Activated T-helper 2 cell treated with anti-CD3 and anti-CD28 coated beads, Interferon-gamma antibody, Interleukin-2, Interleukin-4, amounts not matched to agents 10 μg/mL and 5 μg/mL and 100 μg/mL, durations not matched to agents 14 hours and 24 hours and 36 hours (primary cell): ENCODE measurements around the gene ABCB8. TPM values are rescaled to one million over a fixed set of nuclear protein-coding genes. Genes with fewer than 3 reads are reported as not detected.
A peak's percentile ranks its signal among the peaks of the same experiment; 100 is the strongest.

Experiments used
- DNase-seq: peaks from one replicate; pipeline ENCODE4 v3.0.0; 2021; ENCODE audit warnings: low spot score
- H3K27ac Mint-ChIP-seq: one replicate; pipeline ENCODE4 v1.8.0; 2021; ENCODE audit warnings: mixed read lengths
- H3K27me3 Mint-ChIP-seq: one replicate; pipeline ENCODE4 v1.8.0; 2021; ENCODE audit warnings: low read depth, mixed read lengths
- H3K36me3 Mint-ChIP-seq: one replicate; pipeline ENCODE4 v1.8.0; 2021; ENCODE audit warnings: low read depth, mixed read lengths
- H3K4me1 Mint-ChIP-seq: one replicate; pipeline ENCODE4 v1.8.0; 2021; ENCODE audit warnings: low read depth, mixed read lengths
- H3K4me3 Mint-ChIP-seq: one replicate; pipeline ENCODE4 v1.8.0; 2021; ENCODE audit warnings: low read depth, mild to moderate bottlenecking, moderate library complexity, mixed read lengths
- H3K9me3 Mint-ChIP-seq: one replicate; pipeline ENCODE4 v1.8.0; 2021; ENCODE audit warnings: mixed read lengths
- intact Hi-C: fragments of 100-400 bp; cut with micrococcal nuclease; formaldehyde crosslinking; loops from one replicate; pipeline ENCODE4 v1.15.1; 2023
- total RNA-seq: library from RNA; stranded (reverse); gene quantifications from 2 replicates; pipeline ENCODE4 v1.2.3, GENCODE V29; 2022

ABCB8 gene
- total RNA-seq, 1 donor from 2014 or later, result 59.6 TPM

GRCh38 chr7:151048911-151049463, 20.7 kb downstream of the ABCB8 start:
- Mint-ChIP-seq H3K27ac (no peak overlapping the region), H3K4me1 (peaks cover 2% of the 10 kb centered on the region), H3K36me3 (peaks cover 7% of the 10 kb centered on the region), H3K9me3 (no peaks in the 10 kb centered on the region), H3K27me3 (peaks cover 3% of the 10 kb centered on the region), H3K4me3 (no peak overlapping the region)
- no peak for DNase-seq
- intact Hi-C loops, result no loop called here

- Mint-ChIP-seq H3K27me3 (peaks cover 3% of the 10 kb centered on the region), H3K36me3 (peaks cover 14% of the 10 kb centered on the region), H3K27ac (no peak overlapping the region), H3K4me1 (peaks cover 2% of the 10 kb centered on the region), H3K4me3 (no peak overlapping the region), H3K9me3 (no peaks in the 10 kb centered on the region)
- intact Hi-C loops, result no loop called here
- DNase-seq, result peak; percentile 67
Measured at GRCh38 chr7:151051108-151051507, 22.9 kb downstream of the ABCB8 start.

- Mint-ChIP-seq H3K36me3 (peaks cover 14% of the 10 kb centered on the region), H3K4me3 (no peak overlapping the region), H3K4me1 (peaks cover 13% of the 10 kb centered on the region), H3K9me3 (no peaks in the 10 kb centered on the region), H3K27ac (no peak overlapping the region), H3K27me3 (peaks cover 3% of the 10 kb centered on the region)
- DNase-seq, result no peak
- intact Hi-C loops, result no loop called here
Measured at GRCh38 chr7:151053096-151053495, 24.8 kb downstream of the ABCB8 start.

GRCh38 chr7:151053751-151054150, 25.5 kb downstream of the ABCB8 start:
- Mint-ChIP-seq H3K36me3 (peaks cover 14% of the 10 kb centered on the region), H3K4me1 (peaks cover 17% of the 10 kb centered on the region), H3K27ac (no peak overlapping the region), H3K4me3 (no peak overlapping the region), H3K9me3 (no peaks in the 10 kb centered on the region), H3K27me3 (peaks cover 3% of the 10 kb centered on the region)
- intact Hi-C loops, result no loop called here
- no peak for DNase-seq

- no peak for DNase-seq
- Mint-ChIP-seq H3K9me3 (no peaks in the 10 kb centered on the region), H3K27ac (no peak overlapping the region), H3K36me3 (peaks cover 14% of the 10 kb centered on the region), H3K27me3 (no peaks in the 10 kb centered on the region), H3K4me1 (peaks cover 25% of the 10 kb centered on the region), H3K4me3 (peak overlapping the region; percentile 94)
- intact Hi-C loops, result loop anchor here (5.0 kb wide), 2 partner anchors 44 to 1219 kb away; partner anchors contain the start of gene ZNF862
Measured at GRCh38 chr7:151056283-151056665, 28.0 kb downstream of the ABCB8 start.

- peak overlapping the region; percentile 94 for H3K4me3 Mint-ChIP-seq
- H3K9me3 Mint-ChIP-seq, result no peaks in the 10 kb centered on the region
- peaks cover 14% of the 10 kb centered on the region for H3K36me3 Mint-ChIP-seq
- no peaks in the 10 kb centered on the region for H3K27me3 Mint-ChIP-seq
- peak overlapping the region; percentile 47 for H3K27ac Mint-ChIP-seq
- peaks cover 28% of the 10 kb centered on the region for H3K4me1 Mint-ChIP-seq
- intact Hi-C loops, result loop anchor here (5.0 kb wide), 2 partner anchors 45 to 1220 kb away; partner anchors contain the start of gene ZNF862
- DNase-seq, result no peak
Measured at GRCh38 chr7:151056666-151057505, 28.6 kb downstream of the ABCB8 start.

- DNase-seq, result no peak
- Mint-ChIP-seq H3K9me3 (no peaks in the 10 kb centered on the region), H3K27me3 (no peaks in the 10 kb centered on the region), H3K4me3 (peak within 1 kb of the TSS; percentile 94), H3K36me3 (peaks cover 12% of the 10 kb centered on the region), H3K4me1 (peaks cover 27% of the 10 kb centered on the region), H3K27ac (peak within 1 kb of the TSS; percentile 93)
- intact Hi-C loops, result loop anchor here (5.0 kb wide), 2 partner anchors 45 to 1220 kb away; partner anchors contain the start of gene ZNF862
Measured at GRCh38 chr7:151057506-151057988, 29.3 kb downstream of the ABCB8 start, which contains the start of gene CDK5. CDK5 (minus strand) TSS chr7:151057897; CDS start chr7:151057848, 49 bp downstream.

GRCh38 chr7:151057989-151058780, 29.9 kb downstream of the ABCB8 start:
- H3K4me1 Mint-ChIP-seq, result peaks cover 26% of the 10 kb centered on the region
- no peaks in the 10 kb centered on the region for H3K27me3 Mint-ChIP-seq
- H3K36me3 Mint-ChIP-seq, result peaks cover 11% of the 10 kb centered on the region
- no peaks in the 10 kb centered on the region for H3K9me3 Mint-ChIP-seq
- peak; percentile 97 for DNase-seq
- H3K4me3 Mint-ChIP-seq, result peak overlapping the region; percentile 94
- intact Hi-C loops, result loop anchor here (1.0 to 5.0 kb wide), 6 partner anchors 19 to 1221 kb away; partner anchors contain the start of genes ABCB8, CHPF2, FASTK and ZNF862
- peak overlapping the region; percentile 93 for H3K27ac Mint-ChIP-seq

GRCh38 chr7:151058781-151059366, 30.6 kb downstream of the ABCB8 start:
- intact Hi-C loops, result loop anchor here (1.0 to 5.0 kb wide), 6 partner anchors 20 to 1222 kb away; partner anchors contain the start of genes ABCB8, CHPF2, FASTK and ZNF862
- Mint-ChIP-seq H3K36me3 (peaks cover 12% of the 10 kb centered on the region), H3K27ac (peak overlapping the region; percentile 93), H3K4me3 (peak overlapping the region; percentile 94), H3K27me3 (no peaks in the 10 kb centered on the region), H3K9me3 (no peaks in the 10 kb centered on the region), H3K4me1 (peaks cover 26% of the 10 kb centered on the region)
- no peak for DNase-seq

- peaks cover 10% of the 10 kb centered on the region for H3K36me3 Mint-ChIP-seq
- H3K4me1 Mint-ChIP-seq, result peaks cover 26% of the 10 kb centered on the region
- H3K9me3 Mint-ChIP-seq, result no peaks in the 10 kb centered on the region
- H3K27me3 Mint-ChIP-seq, result no peaks in the 10 kb centered on the region
- peak within 1 kb of the TSS; percentile 93 for H3K27ac Mint-ChIP-seq
- intact Hi-C loops, result loop anchor here (2.0 to 5.0 kb wide), 3 partner anchors 47 to 1222 kb away; partner anchors contain the start of genes CHPF2 and ZNF862
- peak within 1 kb of the TSS; percentile 94 for H3K4me3 Mint-ChIP-seq
- peak; percentile 67 for DNase-seq
Measured at GRCh38 chr7:151059367-151060112, 31.3 kb downstream of the ABCB8 start, which contains the start of gene SLC4A2. SLC4A2 (plus strand) TSS chr7:151059589; CDS start chr7:151061988, 2,399 bp downstream.

GRCh38 chr7:151060113-151060415, 31.8 kb downstream of the ABCB8 start:
- Mint-ChIP-seq H3K4me3 (peak overlapping the region; percentile 94), H3K4me1 (peaks cover 26% of the 10 kb centered on the region), H3K9me3 (no peaks in the 10 kb centered on the region), H3K27ac (peak overlapping the region; percentile 17), H3K27me3 (no peaks in the 10 kb centered on the region), H3K36me3 (peaks cover 9% of the 10 kb centered on the region)
- no peak for DNase-seq
- intact Hi-C loops, result no loop called here
